HG03571 (cell line): ENCODE results near the gene AHNAK2.
"Not testable (repeated sequence)": the region's sequence is repeated elsewhere in the genome, so short reads cannot be mapped to it uniquely, and the experiment has no call there.

Source experiments
- ATAC-seq: cut with Tn5 transposase; IDR thresholded peaks from one replicate; pipeline ENCODE4 v1.9.1; 2021; ENCODE audit not compliant: unreplicated experiment

The AHNAK2 gene

DNA sequence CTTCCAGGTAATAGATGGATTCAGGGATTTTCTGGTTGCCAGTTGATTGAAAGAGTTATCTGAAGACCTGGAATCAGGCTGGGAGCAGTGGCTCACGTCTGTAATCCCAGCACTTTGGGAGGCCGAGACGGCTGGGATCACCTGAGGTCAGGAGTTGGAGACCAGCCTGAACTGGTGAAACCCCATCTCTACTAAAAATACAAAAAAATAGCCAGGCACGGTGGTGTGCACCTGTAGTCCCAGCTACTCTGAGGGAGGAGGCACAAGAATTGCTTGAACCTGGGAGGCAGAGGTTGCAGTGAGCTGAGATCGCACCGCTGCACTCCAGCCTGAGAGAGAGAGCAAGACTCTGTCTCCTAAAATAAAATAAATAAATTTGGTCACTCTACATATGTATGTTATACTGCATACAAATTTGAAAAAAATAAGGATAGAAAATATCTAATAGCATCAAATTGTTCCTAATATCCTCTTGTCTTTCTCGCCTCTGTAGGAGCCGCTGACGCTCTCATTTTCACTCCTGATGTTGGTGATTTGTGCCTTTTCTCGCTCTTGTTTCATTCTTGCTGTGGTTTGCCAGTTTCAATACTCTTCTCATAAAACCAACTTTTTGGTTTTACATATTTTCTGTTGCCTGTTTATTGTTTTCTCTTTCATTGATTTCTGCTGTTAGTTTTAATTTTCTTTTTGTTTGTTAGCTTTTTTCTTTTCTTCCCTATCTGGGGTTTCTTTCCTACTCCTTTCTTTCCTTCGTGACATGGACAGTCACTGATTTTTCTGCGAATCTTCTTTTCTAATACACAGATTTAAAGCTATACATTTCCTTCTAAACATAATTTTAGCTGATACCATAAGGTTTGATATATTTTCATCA is 77.3 kb downstream of the AHNAK2 start:
- ATAC-seq: no peak

DNA sequence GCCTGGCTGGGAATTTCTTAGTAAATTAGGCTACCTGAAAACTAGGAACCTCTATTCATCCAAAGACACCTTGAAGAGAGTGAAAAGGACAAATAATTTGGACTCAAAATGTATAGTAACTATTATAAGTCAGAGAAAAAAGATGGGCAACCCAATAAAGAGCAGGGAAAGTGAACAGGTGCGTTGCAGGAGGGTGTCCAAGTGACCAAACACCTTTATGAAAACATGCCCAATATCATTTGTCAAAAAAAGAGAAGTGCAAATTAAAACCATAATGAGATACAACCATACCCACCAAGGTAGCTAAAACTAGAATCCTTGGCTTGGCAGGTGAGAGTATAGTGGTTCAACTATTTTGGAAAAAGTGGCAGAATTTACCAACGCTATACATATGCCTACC is 78.4 kb downstream of the AHNAK2 start:
- ATAC-seq: no peak

- ATAC-seq: no peak
These were observed 79.2 kb downstream of the AHNAK2 start for GRCh38 chr14:104898870-104899510.

GRCh38 chr14:104898195-104898558 is 80.0 kb downstream of the AHNAK2 start:
- ATAC-seq: no peak

DNA sequence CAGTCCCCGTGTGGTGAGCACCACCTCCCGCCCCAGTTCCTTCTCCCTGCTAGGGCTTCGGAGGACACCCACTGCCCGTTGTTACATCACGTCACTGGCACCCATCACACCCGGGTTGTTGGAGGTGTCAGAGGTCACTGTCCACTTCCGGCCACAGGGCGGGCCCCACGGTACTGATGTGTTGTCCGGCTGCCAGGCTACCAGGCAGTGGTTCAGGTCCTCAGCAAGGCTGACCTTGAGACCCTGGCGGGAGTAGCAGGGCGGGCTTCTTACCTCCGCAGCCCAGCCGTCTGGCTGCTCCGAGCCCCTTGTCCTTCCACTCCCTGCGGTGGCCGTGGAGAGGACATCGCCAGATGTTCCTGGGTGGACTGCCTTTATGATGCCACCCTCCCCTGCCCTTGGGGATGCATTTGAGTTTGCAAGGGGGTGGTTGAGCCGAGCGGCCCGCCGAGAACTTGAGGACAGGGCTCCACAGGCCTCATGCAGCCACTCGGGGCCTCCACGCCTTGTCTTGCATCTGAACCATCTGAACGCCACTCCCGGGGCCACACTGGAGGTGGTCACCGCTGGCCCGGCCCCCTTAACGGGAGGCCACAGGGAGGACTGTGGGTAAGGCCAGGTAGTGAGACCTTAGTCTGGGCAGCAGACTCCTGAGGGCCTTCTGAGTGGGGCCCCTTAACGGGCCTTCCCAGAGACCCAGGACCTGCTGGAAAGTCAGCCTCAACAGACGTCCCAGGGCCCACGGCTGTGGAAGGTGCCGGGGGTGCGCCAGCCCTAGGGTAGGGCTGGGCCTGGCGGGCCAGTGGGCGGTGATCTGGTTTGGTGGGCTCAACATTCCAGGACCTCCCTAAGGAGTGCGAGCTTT is 80.6 kb downstream of the AHNAK2 start:
- ATAC-seq: no peak

GRCh38 chr14:104895786-104896661 is 82.2 kb downstream of the AHNAK2 start:
- ATAC-seq: no peak

- ATAC-seq: no peak
These were observed 82.9 kb downstream of the AHNAK2 start for GRCh38 chr14:104895207-104895785.

DNA sequence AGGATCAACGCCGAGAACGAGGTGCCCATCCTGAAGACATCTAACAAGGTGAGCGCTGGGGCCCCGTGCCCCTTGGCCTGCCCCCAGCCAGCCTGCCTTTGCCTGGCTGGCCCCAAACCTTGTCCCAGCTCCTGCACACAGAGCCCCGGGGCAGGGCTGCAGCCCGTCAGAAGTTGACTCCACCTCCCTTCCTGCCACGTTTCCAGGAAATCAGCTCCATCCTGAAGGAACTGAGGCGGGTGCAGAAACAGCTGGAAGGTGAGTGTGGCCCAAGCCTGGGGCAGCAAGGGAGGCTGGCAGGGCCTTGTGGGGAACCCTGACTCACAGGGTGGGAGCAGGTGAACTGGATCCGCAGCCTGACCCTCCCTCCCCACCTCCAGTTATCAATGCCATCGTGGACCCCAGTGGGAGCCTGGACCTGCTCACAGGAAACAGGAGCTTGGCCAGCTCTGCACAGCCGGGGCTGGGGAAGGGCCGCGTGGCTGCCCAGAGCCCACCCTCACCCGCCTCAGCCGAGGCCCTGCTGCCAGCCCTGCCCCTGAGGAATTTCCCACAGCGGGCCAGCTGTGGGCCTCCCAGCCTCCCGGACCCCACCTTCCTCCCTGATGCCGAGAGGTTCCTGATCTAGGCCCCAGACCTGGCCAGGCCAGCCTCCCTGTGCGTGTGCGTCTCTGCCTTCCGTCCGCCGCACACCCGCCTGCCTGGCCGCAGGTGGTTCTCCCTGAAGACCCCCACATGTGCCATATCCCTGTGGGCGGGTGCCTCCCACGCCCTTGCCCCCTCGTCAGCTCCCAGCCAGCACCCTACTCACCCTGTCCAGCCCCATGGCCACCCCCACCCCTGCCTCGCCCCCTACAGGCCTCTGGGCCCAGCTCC is 83.6 kb downstream of the AHNAK2 start:
- ATAC-seq: no peak

DNA sequence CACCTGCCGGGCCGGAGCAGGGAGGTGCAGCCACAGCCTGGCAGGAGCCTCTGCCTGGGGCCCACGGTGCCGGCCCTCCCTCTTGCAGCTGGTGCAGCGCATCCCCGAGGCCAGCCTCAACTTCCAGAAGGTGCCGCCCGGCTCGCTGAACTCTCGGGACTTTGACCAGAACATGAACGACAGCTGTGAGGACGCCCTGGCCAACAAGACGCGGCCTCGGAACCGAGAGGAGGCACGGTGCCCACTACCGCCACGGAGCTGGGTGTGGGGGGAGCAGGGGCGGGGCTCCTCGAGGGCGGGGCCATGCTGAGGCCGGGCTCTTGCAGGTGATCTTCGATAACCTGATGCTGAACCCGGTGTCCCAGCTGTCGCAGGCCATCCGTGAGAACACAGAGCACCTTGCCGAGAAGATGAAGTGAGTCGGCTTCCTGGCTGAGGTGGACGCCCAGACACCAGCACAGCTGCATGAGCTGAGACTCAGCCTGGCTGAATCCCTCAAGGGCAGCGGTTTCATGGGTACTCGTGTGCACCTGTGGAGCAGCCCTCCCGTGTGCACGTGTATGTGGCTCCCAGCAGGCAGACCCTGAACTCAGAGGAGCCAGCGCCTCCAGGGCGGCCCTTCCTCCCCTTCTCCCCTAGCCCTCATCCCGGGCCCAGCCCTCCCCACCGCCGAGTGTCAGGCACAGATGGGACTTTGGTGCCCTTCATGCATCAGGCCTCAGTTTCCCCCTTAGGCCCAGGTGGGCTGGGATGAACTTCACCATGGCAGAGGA is 84.6 kb downstream of the AHNAK2 start:
- no peak for ATAC-seq

DNA sequence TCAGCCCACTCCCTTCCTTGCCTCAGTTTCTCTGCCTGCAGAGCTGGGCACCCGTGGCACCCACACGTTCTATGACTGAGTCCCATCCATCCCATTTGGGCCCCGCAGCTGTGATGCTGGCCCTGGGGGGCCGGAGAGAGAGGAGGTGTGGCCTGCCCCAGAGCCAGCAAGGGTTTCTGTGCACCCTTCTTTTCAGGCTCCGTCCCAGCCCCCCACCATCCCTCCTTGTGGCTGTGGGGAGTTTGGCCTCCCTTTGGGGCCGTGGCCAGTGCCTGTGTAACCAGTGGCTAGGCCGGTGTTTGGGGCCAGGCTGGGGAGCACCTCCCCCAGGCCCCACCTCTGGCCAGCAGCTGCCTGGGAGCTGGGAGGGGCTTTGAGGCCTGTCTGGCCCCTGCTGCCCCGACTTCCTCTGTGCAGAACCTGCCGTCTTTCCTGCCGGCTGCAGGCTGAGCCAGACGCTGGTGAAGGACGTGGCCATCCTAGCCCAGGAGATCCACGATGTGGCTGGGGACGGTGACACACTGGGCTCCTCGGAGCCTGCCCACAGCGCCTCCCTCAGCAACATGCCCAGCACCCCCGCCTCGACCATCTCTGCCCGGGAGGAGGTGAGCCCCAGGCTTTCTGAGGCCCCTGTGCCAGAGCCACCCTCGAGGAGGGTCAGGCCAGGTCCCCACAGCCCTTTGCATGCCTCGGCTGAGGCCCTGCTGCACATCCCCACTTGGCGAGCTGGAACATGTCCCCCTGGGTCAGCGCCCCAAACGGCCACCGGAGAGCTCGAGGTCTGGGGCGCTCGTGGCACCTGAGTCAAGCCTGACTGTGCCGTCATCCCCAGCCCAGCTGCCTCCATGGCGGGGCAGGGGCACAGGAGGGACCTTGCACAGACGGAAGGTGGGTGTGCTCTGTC is 85.4 kb downstream of the AHNAK2 start:
- ATAC-seq: no peak

- no peak for ATAC-seq
These were observed 86.3 kb downstream of the AHNAK2 start for GRCh38 chr14:104891664-104892530.

DNA sequence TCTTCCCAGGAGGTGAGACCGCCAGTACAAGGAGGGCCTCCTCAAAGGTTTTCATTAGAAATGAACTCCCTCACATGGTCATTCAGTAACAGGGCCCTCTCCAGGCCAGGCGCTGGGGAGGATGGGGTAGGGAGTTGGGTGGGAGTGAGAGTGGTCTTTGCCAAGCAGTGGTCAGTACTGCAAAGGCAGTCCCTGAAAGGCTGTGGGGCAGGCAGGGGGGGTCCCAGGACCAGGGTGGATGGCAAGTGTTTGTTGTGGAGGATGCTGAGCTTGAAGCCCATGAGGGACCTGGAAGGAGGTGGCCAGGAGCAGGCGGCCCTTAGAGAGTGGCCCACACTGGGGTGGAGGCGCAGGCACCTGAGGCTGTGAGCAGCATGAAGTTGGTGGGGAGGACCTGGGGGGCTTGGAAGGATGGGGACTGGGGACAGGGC is 87.0 kb downstream of the AHNAK2 start:
- no peak for ATAC-seq

- ATAC-seq: not testable (repeated sequence)
These were observed 87.9 kb downstream of the AHNAK2 start for GRCh38 chr14:104890292-104890691.

GRCh38 chr14:104889375-104889757 is 88.8 kb downstream of the AHNAK2 start:
- ATAC-seq: no peak

- no peak for ATAC-seq
These were observed 89.4 kb downstream of the AHNAK2 start for GRCh38 chr14:104888489-104889374.
